Body of pancreas (tissue), 4 donors: ENCODE data around the gene ADAMTSL2. TPM values are rescaled to one million over a fixed set of nuclear protein-coding genes. Genes with fewer than 3 reads are reported as not detected.
A peak's percentile ranks its signal among the peaks of the same experiment; 100 is the strongest.

Source experiments
- ATAC-seq: fragments of 150-250 bp; one replicate; pipeline ENCODE4 v1.9.1; 2016
- DNase-seq, 4 donors: peaks; one replicate each; pipeline ENCODE4 v3.0.0-alpha.2; 2019
- H3K27ac ChIP-seq, 4 donors: fragments of 200-600 bp; sonication (generic); 1 replicate in 3 of 4; 2 replicates in 1 of 4; pipeline versions ENCODE4 v1.5.1 to v1.6.1; 2016 to 2019; ENCODE audit warnings: mild to moderate bottlenecking in 1 of 4, mixed read lengths in 1 of 4, moderate library complexity in 1 of 4
- H3K27me3 ChIP-seq, 2 donors: fragments of 200-600 bp; sonication (generic); one replicate each; pipeline ENCODE4 v1.6.0; 2016; ENCODE audit warnings: mild to moderate bottlenecking in 1 of 2
- H3K36me3 ChIP-seq, 2 donors: fragments of 200-600 bp; sonication (generic); replicated peaks in 1 of 2; 2 replicates each; pipeline ENCODE4 v1.5.1; 2016; ENCODE audit warnings: low read depth in 2 of 2; ENCODE audit not compliant: insufficient read depth in 1 of 2
- H3K4me1 ChIP-seq: fragments of 200-600 bp; sonication (generic); one replicate; pipeline ENCODE4 v1.6.0; 2016
- H3K4me3 ChIP-seq, 2 donors: fragments of 200-600 bp; sonication (generic); 1 replicate in 1 of 2; 2 replicates in 1 of 2; pipeline ENCODE4 v1.5.1; 2016 to 2019
- H3K9me3 ChIP-seq, 3 donors: fragments of 200-600 bp; sonication (generic); 1 replicate in 2 of 3; 2 replicates in 1 of 3; pipeline ENCODE4 v1.5.1; 2016
- POLR2A ChIP-seq, 3 donors: fragments of 450-650 bp; IDR thresholded peaks; one replicate each; pipeline ENCODE4 v1.6.1; 2016; ENCODE audit warnings: antibody characterized with exemption in 3 of 3, mild to moderate bottlenecking in 2 of 3
- WGBS, 2 donors: methylation state at CpG; one replicate each; pipeline ENCODE4 v1.1.5; 2017; 5-methylcytosine and 5-hydroxymethylcytosine counted together
- intact Hi-C: fragments of 100-400 bp; cut with DNase I; formaldehyde crosslinking; loops from one replicate; pipeline ENCODE4 v1.15.1; 2023
- total RNA-seq, 2 donors: library from RNA; depleted of rRNA; stranded (reverse); fragments of >200 nt; gene quantifications; one replicate each; pipeline ENCODE4 v1.1.0, GENCODE V29; 2016
- TF ChIP-seq, protein P1 (sequence below), 7 experiments: fragments of 450-650 bp in 4 of 7; fragments of 200-600 bp in 3 of 7; sonication (generic) in 3 of 7; IDR thresholded peaks; one replicate each; pipeline ENCODE4 v1.5.1; 2016 to 2019; ENCODE audit warnings: antibody characterized with exemption in 7 of 7

Gene ADAMTSL2
- total RNA-seq, 2 donors from 2014 or later = 4.2 to 21.8 TPM

DNA sequence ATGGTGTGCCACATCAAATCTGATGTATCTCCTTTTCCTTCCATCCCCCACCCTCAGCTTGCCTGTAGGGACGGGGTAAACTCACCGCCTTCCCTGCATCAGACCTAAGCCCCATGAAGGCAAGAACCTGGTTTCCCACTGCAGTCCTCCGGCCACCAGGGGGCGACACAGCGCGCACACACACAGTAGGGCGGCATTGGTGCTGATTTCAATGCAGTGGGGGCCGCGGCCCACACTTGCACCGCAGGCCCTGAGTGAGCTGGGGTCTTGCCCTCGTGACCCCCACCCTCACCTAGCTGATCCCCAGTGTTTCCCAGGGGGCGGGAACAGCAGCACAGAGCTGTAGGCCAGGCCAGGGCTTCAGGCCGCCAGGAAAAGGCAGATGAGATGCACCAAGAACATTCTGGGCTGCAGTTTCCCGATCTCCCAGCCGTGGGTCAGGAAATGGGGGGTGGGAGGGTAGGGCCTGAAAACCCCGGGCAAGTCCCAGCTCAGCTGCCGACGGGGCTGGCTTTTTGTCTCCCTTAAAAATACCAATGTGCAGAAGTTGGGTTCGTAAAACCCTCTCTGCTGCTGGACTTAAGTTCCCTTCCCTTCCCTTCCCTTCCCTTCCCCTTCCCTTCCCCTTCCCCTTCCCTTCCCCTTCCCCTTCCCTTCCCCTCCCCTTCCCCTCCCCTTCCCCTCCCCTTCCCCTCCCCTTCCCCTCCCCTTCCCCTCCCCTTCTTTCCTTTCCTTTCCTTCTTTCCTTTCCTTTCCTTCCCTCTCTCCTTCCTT is 55.1 kb downstream of the ADAMTSL2 start:
- DNase-seq (no peak), ATAC-seq (no peak)
- WGBS, 2 donors = 44 to 45% methylated on average over 11 to 19 of the region's 19 CpGs
- intact Hi-C loops = no loop called here
- H3K4me3 ChIP-seq = no peak overlapping the region
- H3K27me3 ChIP-seq = peaks cover 0 to 12% of the 10 kb centered on the region in 2 donors
- H3K4me1 ChIP-seq = no peaks in the 10 kb centered on the region
- H3K9me3 ChIP-seq = no peaks in the 10 kb centered on the region
- no peak overlapping the region for H3K27ac ChIP-seq
- TF ChIP-seq, protein P1, sequence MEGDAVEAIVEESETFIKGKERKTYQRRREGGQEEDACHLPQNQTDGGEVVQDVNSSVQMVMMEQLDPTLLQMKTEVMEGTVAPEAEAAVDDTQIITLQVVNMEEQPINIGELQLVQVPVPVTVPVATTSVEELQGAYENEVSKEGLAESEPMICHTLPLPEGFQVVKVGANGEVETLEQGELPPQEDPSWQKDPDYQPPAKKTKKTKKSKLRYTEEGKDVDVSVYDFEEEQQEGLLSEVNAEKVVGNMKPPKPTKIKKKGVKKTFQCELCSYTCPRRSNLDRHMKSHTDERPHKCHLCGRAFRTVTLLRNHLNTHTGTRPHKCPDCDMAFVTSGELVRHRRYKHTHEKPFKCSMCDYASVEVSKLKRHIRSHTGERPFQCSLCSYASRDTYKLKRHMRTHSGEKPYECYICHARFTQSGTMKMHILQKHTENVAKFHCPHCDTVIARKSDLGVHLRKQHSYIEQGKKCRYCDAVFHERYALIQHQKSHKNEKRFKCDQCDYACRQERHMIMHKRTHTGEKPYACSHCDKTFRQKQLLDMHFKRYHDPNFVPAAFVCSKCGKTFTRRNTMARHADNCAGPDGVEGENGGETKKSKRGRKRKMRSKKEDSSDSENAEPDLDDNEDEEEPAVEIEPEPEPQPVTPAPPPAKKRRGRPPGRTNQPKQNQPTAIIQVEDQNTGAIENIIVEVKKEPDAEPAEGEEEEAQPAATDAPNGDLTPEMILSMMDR (IDR thresholded peaks at IDR 0.05) = peak in 3 of 7 experiments; percentile 3 to 31 (median 7)
- no peak for TF ChIP-seq POLR2A (IDR thresholded peaks at IDR 0.05)
- no peaks in the 10 kb centered on the region for H3K36me3 ChIP-seq

DNA sequence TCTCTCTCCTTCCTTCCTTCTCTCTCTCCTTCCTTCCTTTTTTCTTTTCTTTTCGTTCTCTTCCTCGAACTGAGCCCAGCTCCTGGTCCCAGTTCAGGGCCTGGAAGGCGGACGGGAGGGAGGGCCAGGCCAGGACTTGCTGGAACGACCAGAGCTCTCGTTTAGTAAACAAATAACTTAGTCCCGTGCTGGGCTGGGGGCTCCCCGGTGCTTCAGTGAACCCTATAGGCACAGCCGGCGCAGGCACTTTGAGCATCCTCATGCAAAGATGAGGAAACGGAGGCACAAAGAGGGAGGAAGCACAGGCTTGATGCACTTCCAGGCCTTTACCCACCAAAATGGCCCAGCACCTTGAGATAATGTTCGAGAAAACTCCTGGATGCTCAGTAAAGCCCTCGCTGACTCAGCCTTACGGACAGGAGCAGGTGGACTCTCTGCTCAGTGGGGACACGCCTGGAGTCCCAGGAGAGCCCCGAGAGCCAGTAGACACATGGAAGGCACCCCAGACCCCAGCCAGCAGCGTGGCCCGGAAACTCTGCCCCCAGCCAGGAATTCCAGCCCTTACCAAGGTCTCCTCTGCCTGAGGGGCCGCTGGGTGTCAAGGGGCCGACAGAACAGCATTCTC is 55.8 kb downstream of the ADAMTSL2 start:
- no peak for DNase-seq
- H3K9me3 ChIP-seq = no peaks in the 10 kb centered on the region
- no peaks in the 10 kb centered on the region for H3K36me3 ChIP-seq
- intact Hi-C loops = no loop called here
- no peak overlapping the region for H3K27ac ChIP-seq
- no peaks in the 10 kb centered on the region for H3K4me1 ChIP-seq
- H3K4me3 ChIP-seq = no peak overlapping the region
- WGBS, 2 donors = 66 to 69% methylated on average over 14 to 20 of the region's 20 CpGs
- no peak for TF ChIP-seq POLR2A (IDR thresholded peaks at IDR 0.05)
- TF ChIP-seq, protein P1 (IDR thresholded peaks at IDR 0.05) = no peak
- H3K27me3 ChIP-seq = peaks cover 0 to 10% of the 10 kb centered on the region in 2 donors
- ATAC-seq = no peak

DNA sequence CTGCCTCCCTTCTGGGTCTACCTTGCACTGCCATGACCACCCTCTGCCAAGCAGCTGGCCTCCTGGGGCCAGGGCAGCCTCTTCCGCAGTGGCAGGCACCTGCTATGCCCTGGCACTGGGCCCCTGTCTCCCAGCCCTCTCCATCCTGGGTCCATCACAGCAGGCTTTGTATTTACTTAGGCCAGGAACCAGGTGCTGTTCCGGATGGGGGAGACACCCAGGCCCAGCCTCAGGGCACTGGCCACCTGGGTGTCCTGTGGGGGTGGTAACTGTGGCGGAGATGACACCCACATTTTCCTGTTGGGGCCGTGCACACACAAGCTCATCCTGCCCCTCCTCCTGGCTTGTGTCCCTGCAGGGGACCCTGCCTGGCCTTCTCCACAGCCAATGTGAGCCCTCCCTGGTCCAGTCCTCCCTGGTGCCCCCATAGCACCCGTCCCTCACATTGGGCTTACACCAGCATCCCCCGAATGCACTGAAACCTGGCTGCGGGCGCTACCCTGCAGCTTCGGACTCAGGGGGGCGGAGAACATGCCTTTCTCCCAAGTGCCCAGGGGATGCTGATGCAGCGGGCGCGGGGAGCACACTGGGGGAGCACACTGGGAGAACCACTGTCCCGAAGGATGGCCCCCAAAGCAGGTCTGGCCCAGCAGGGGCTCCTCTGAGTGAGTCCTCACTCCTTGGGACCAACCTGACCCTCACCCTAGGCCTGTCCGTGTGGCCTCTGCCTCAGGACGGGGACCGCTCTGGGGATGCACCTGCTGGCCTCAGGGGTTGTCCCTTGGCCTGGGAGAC is 56.8 kb downstream of the ADAMTSL2 start:
- DNase-seq = no peak
- 86 to 88% methylated on average over 13 to 16 of the region's 17 CpGs for WGBS, 2 donors
- H3K27me3 ChIP-seq = peaks cover 0 to under 1% of the 10 kb centered on the region in 2 donors
- peaks cover 0 to under 1% (median 0%) of the 10 kb centered on the region in 3 donors for H3K9me3 ChIP-seq
- H3K4me1 ChIP-seq = no peaks in the 10 kb centered on the region
- no peak for TF ChIP-seq POLR2A (IDR thresholded peaks at IDR 0.05)
- TF ChIP-seq, protein P1 (IDR thresholded peaks at IDR 0.05) = no peak
- no peak overlapping the region for H3K4me3 ChIP-seq
- H3K36me3 ChIP-seq = no peaks in the 10 kb centered on the region
- ATAC-seq = no peak
- intact Hi-C loops = no loop called here
- no peak overlapping the region for H3K27ac ChIP-seq

DNA sequence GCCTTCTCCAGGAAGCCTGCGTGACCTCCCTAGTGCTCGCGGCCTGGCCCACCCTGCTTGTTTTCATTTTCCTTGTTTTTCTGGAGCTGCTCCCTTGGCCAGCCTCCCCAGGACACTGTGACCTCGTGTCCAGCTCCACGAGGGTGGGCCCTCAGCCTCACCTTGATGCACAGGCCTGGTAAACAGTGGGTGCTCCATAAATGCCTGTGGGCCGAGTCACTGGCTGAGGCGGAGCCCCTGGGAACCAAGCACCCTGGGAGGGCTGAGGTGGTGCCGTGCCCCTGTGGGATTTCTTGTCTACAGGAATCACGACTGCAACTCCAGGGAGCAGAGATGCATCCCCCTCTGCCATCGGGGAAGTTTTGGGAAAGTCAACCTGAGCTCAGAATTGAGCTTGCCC is 57.5 kb downstream of the ADAMTSL2 start:
- Histone ChIP-seq H3K4me3 (no peak overlapping the region), H3K36me3 (no peaks in the 10 kb centered on the region), H3K9me3 (peaks cover 0 to 7% (median 0%) of the 10 kb centered on the region in 3 donors), H3K4me1 (no peaks in the 10 kb centered on the region), H3K27ac (no peak overlapping the region), H3K27me3 (no peaks in the 10 kb centered on the region)
- no peak for DNase-seq
- TF ChIP-seq POLR2A (IDR thresholded peaks at IDR 0.05) = no peak
- TF ChIP-seq, protein P1 (IDR thresholded peaks at IDR 0.05) = no peak
- ATAC-seq = no peak
- WGBS, 2 donors = 46 to 56% methylated on average over 6 to 10 of the region's 10 CpGs
- intact Hi-C loops = no loop called here
